HL-60 (cell line): Measurements from ENCODE around the gene COL4A4.

Experiments used
- CTCF ChIP-seq: IDR thresholded peaks from one replicate; pipeline ENCODE4 v1.5.1; 2011; ENCODE audit warnings: low read length, control low read depth, inconsistent platforms; ENCODE audit not compliant: insufficient read depth
- GABPA ChIP-seq: IDR thresholded peaks from 2 replicates; pipeline ENCODE4 v1.6.1; 2012; ENCODE audit warnings: low read depth
- POLR2AphosphoS5 ChIP-seq: IDR thresholded peaks from 2 replicates; pipeline ENCODE4 v1.6.1; 2012; ENCODE audit warnings: low read depth
- REST ChIP-seq: IDR thresholded peaks from 2 replicates; pipeline ENCODE4 v1.6.1; 2012; ENCODE audit warnings: low read depth; ENCODE audit not compliant: insufficient replicate concordance
- SPI1 ChIP-seq: IDR thresholded peaks from 2 replicates; pipeline ENCODE4 v1.6.1; 2012; ENCODE audit warnings: low read depth, mild to moderate bottlenecking, borderline replicate concordance

GRCh38 chr2:226962176-226962773, 201.7 kb downstream of the COL4A4 start:
- TF ChIP-seq SPI1: no peak
- no peak for TF ChIP-seq CTCF
- no peak for TF ChIP-seq POLR2AphosphoS5
- no peak for TF ChIP-seq REST
- no peak for TF ChIP-seq GABPA
